Measurements from ENCODE around the gene PHETA1.

DNA sequence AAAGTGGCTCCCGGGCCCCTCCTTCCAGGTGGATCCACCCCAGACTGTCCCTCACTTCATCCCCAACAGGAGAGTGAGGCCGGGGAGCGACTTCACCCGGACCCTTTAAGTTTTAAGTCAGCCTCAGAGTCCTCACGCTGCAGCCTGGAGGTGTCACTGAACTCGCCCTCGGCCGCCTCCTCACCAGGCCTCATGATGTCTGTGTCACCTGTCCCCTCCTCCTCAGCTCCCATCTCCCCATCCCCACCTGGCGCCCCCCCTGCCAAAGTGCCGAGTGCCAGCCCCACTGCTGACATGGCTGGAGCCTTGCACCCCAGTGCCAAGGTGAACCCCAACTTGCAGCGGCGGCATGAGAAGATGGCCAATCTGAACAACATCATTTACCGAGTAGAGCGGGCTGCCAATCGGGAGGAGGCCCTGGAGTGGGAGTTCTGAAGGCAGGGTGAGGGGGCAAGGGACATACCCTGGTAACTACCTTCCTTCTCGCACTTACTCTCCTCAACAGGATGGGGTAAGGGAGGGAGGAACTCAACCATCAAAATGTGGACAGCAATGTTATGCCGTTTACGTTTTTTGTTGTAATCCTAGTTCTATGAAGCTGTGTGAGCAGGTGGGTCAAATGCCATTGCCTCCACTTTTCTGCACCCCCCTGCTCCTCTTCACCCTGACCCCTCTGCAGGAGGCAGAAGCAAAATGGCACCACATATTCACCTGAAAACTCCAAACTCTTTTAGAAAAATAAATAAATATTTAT is 20.8 kb downstream of the PHETA1 start:
- TF ChIP-seq, protein P1, sequence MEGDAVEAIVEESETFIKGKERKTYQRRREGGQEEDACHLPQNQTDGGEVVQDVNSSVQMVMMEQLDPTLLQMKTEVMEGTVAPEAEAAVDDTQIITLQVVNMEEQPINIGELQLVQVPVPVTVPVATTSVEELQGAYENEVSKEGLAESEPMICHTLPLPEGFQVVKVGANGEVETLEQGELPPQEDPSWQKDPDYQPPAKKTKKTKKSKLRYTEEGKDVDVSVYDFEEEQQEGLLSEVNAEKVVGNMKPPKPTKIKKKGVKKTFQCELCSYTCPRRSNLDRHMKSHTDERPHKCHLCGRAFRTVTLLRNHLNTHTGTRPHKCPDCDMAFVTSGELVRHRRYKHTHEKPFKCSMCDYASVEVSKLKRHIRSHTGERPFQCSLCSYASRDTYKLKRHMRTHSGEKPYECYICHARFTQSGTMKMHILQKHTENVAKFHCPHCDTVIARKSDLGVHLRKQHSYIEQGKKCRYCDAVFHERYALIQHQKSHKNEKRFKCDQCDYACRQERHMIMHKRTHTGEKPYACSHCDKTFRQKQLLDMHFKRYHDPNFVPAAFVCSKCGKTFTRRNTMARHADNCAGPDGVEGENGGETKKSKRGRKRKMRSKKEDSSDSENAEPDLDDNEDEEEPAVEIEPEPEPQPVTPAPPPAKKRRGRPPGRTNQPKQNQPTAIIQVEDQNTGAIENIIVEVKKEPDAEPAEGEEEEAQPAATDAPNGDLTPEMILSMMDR (IDR thresholded peaks at IDR 0.05), result no peak
- TF ChIP-seq POLR2AphosphoS5 (IDR thresholded peaks at IDR 0.05), result no peak
- TF ChIP-seq POLR2A (IDR thresholded peaks at IDR 0.05), result no peak
- TF ChIP-seq EP300 (IDR thresholded peaks at IDR 0.05), result no peak
